Neural progenitor cell (in vitro differentiated cells): ENCODE measurements around the gene MINDY3.

Experiments used
- EZH2 ChIP-seq: fragments of 200-600 bp; sonication (generic); IDR thresholded peaks from 2 replicates; pipeline ENCODE4 v1.6.1; 2017; ENCODE audit warnings: antibody characterized with exemption, mild to moderate bottlenecking, moderate library complexity
- EZH2phosphoT487 ChIP-seq: fragments of 200-600 bp; sonication (generic); IDR thresholded peaks from 2 replicates; pipeline ENCODE4 v1.6.1; 2017; ENCODE audit warnings: antibody characterized with exemption
- TF ChIP-seq, protein P1 (sequence below): fragments of 200-600 bp; sonication (generic); IDR thresholded peaks from 2 replicates; pipeline ENCODE4 v1.5.1; 2017; ENCODE audit warnings: antibody characterized with exemption, mild to moderate bottlenecking

DNA sequence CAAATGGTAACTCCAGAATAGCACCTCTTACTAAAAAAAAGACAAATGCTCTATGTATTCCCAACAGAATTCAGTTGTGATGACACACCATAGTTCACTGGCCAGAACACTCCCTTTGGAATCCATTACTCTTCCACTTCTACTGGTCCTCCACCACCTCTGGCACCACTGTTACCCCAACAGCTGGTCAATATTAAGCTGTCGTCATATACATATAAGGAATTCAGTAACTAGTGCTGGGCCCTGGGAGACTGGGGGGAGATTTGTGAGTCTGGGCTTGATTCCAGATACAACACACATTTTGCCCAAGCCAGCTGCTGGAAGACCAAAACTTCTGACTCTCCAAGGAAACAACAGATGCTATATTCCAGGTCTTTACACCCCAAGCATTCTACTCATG, 114.6 kb downstream of the MINDY3 start:
- TF ChIP-seq, protein P1, sequence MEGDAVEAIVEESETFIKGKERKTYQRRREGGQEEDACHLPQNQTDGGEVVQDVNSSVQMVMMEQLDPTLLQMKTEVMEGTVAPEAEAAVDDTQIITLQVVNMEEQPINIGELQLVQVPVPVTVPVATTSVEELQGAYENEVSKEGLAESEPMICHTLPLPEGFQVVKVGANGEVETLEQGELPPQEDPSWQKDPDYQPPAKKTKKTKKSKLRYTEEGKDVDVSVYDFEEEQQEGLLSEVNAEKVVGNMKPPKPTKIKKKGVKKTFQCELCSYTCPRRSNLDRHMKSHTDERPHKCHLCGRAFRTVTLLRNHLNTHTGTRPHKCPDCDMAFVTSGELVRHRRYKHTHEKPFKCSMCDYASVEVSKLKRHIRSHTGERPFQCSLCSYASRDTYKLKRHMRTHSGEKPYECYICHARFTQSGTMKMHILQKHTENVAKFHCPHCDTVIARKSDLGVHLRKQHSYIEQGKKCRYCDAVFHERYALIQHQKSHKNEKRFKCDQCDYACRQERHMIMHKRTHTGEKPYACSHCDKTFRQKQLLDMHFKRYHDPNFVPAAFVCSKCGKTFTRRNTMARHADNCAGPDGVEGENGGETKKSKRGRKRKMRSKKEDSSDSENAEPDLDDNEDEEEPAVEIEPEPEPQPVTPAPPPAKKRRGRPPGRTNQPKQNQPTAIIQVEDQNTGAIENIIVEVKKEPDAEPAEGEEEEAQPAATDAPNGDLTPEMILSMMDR: no peak
- no peak for TF ChIP-seq EZH2phosphoT487
- TF ChIP-seq EZH2: no peak
